ENCODE results near the gene GPC3.

- TF ChIP-seq POLR2A (IDR thresholded peaks at IDR 0.05; ENCODE audit: low read depth, low read length), result no peak
- no peak for TF ChIP-seq POLR2AphosphoS5 (IDR thresholded peaks at IDR 0.05; ENCODE audit: low read depth, low read length)
These were observed 93.1 kb downstream of the GPC3 start for GRCh38 chrX:133892337-133892736.
